ENCODE results near the gene CACUL1.
"Not testable (repeated sequence)": the region's sequence is repeated elsewhere in the genome, so short reads cannot be mapped to it uniquely, and the experiment has no call there.

Gene CACUL1

GRCh38 chr10:118754556-118755423 lies at the start of gene CACUL1:
TSS of gene CACUL1 (minus strand) at chr10:118754970. CDS start at chr10:118754762, 208 bp downstream.
- DNase-seq (ENCODE audit: low read depth, low spot score) = peak; percentile 97
- H3K4me3 ChIP-seq (ENCODE audit: low read depth, low read length) = peak within 1 kb of the TSS; percentile 90
- CTCF ChIA-PET = interaction anchor here (1.4 to 1.8 kb wide), 2 partner anchors 35 to 187 kb away, joined by 5 to 11 read pairs; no protein-coding TSS in a partner anchor
- no peak for TF ChIP-seq CTCF (IDR thresholded peaks at IDR 0.05; ENCODE audit: insufficient read depth, low read length, missing control alignments)
- POLR2A ChIA-PET = interaction anchor here (0.6 to 1.6 kb wide), 6 partner anchors 11 to 391 kb away, joined by 3 to 7 read pairs (median 4); partner anchors contain the start of gene NANOS1

GRCh38 chr10:118804262-118804773 lies 49.5 kb upstream of the CACUL1 start:
- no peak for DNase-seq (ENCODE audit: low read depth, low spot score)
- ChIA-PET POLR2A (no interaction called here), CTCF (no interaction called here)
- H3K4me3 ChIP-seq (ENCODE audit: low read depth, low read length) = no peak overlapping the region
- no peak for TF ChIP-seq CTCF (IDR thresholded peaks at IDR 0.05; ENCODE audit: insufficient read depth, low read length, missing control alignments)

GRCh38 chr10:118802126-118802793 lies 47.5 kb upstream of the CACUL1 start:
- TF ChIP-seq CTCF (IDR thresholded peaks at IDR 0.05; ENCODE audit: insufficient read depth, low read length, missing control alignments) = no peak
- ChIA-PET POLR2A (no interaction called here), CTCF (no interaction called here)
- DNase-seq (ENCODE audit: low read depth, low spot score) = no peak
- H3K4me3 ChIP-seq (ENCODE audit: low read depth, low read length) = no peak overlapping the region

- peak; percentile 17 for TF ChIP-seq CTCF (IDR thresholded peaks at IDR 0.05; ENCODE audit: insufficient read depth, low read length, missing control alignments)
- H3K4me3 ChIP-seq (ENCODE audit: low read depth, low read length) = no peak overlapping the region
- POLR2A ChIA-PET = no interaction called here
- CTCF ChIA-PET = interaction anchor here (2.3 kb wide), 1 partner anchor 232 kb away, joined by 18 read pairs; no protein-coding TSS in a partner anchor
- DNase-seq (ENCODE audit: low read depth, low spot score) = no peak
Measured at GRCh38 chr10:118800920-118801319, 46.1 kb upstream of the CACUL1 start.

- no peak for DNase-seq (ENCODE audit: low read depth, low spot score)
- no peak overlapping the region for H3K4me3 ChIP-seq (ENCODE audit: low read depth, low read length)
- TF ChIP-seq CTCF (IDR thresholded peaks at IDR 0.05; ENCODE audit: insufficient read depth, low read length, missing control alignments) = no peak
- ChIA-PET POLR2A (no interaction called here), CTCF (interaction anchor here (2.3 kb wide), 1 partner anchor 231 kb away, joined by 18 read pairs; no protein-coding TSS in a partner anchor)
Measured at GRCh38 chr10:118799777-118800176, 45.0 kb upstream of the CACUL1 start.

- no peak for DNase-seq (ENCODE audit: low read depth, low spot score)
- H3K4me3 ChIP-seq (ENCODE audit: low read depth, low read length) = no peak overlapping the region
- ChIA-PET POLR2A (no interaction called here), CTCF (no interaction called here)
- no peak for TF ChIP-seq CTCF (IDR thresholded peaks at IDR 0.05; ENCODE audit: insufficient read depth, low read length, missing control alignments)
Measured at GRCh38 chr10:118798231-118798662, 43.5 kb upstream of the CACUL1 start.

- POLR2A ChIA-PET; DNase-seq (ENCODE audit: low read depth, low spot score); CTCF ChIA-PET; H3K4me3 ChIP-seq (ENCODE audit: low read depth, low read length): not testable (repeated sequence)
Measured at GRCh38 chr10:118794971-118795370, 40.2 kb upstream of the CACUL1 start.

All from AG04449 (cell line).